HCT116 (cell line): ENCODE results near the gene NFIB. TPM values are rescaled to one million over a fixed set of nuclear protein-coding genes. Genes with fewer than 3 reads are reported as not detected.

Experiments
- ATAC-seq: fragments of 200-7000 bp; cut with Tn5 transposase; 2 replicates; pipeline ENCODE4 v1.9.1; 2020; ENCODE audit warnings: mild to moderate bottlenecking, moderate library complexity
- BruUV-seq: library from RNA; stranded (reverse); fragments of 400-500 nt; replicated peaks from 2 replicates; lab custom pipeline; 2021; lab: Mats Ljungman, UMichigan
- CTCF ChIA-PET: fragments of 300-600 bp; sonication (Branson Sonifier 250); formaldehyde crosslinking; loops from one replicate; lab custom pipeline; 2021; ENCODE audit warnings: antibody characterized with exemption; lab: Charles Lee
- POLR2A ChIA-PET: fragments of 300-600, 350-600 bp; sonication (Branson Sonifier 250); formaldehyde crosslinking; loops from one replicate; lab custom pipeline; 2021; ENCODE audit warnings: antibody characterized with exemption; lab: Charles Lee
- RAD21 ChIA-PET, 2 experiments: fragments of 300-600 bp; sonication (Branson Sonifier 250); formaldehyde crosslinking; loops; one replicate each; lab custom pipeline; 2023; ENCODE audit warnings: low total read pairs in 2 of 2; ENCODE audit not compliant: uncharacterized antibody in 2 of 2, unreplicated experiment in 2 of 2, low non-redundant PET in 1 of 2; lab: Charles Lee
- DNase-seq: peaks from one replicate; pipeline ENCODE4 v3.0.0-alpha.2; 2010; ENCODE audit warnings: low read depth, low spot score
- H2AFZ ChIP-seq: fragments of 200-600 bp; shearing (Covaris generic), sonication (generic); 2 replicates; pipeline ENCODE4 v1.6.1; 2017; ENCODE audit warnings: low read depth, mixed run types, mixed read lengths, antibody characterized with exemption, low read length; ENCODE audit not compliant: poor library complexity, severe bottlenecking
- H3K27ac ChIP-seq: 2 replicates; pipeline ENCODE4 v1.5.1; 2012; ENCODE audit warnings: low read depth, low read length
- H3K27me3 ChIP-seq: fragments of 200-600 bp; sonication (generic); 2 replicates; pipeline ENCODE4 v1.6.1; 2016; ENCODE audit warnings: mixed run types, low read length, mixed read lengths; ENCODE audit not compliant: insufficient read depth
- H3K36me3 ChIP-seq, 2 experiments: fragments of 200-500 bp in 1 of 2; fragments of 200-600 bp in 1 of 2; sonication (Bioruptor generic) in 1 of 2; sonication (generic) in 1 of 2; 2 replicates each; pipeline versions ENCODE4 v1.5.1 to v1.6.1; 2014 to 2016; ENCODE audit warnings: low read length in 2 of 2, inconsistent platforms in 1 of 2, mixed read lengths in 1 of 2, mixed run types in 1 of 2; ENCODE audit not compliant: insufficient read depth in 2 of 2, control insufficient read depth in 1 of 2
- H3K4me1 ChIP-seq, 2 experiments: fragments of 200-600 bp in 1 of 2; sonication (generic) in 1 of 2; 2 replicates each; pipeline versions ENCODE4 v1.5.1 to v1.6.1; 2012 to 2017; ENCODE audit warnings: low read length in 2 of 2, inconsistent platforms in 1 of 2, mild to moderate bottlenecking in 1 of 2, mixed read lengths in 1 of 2, mixed run types in 1 of 2, moderate library complexity in 1 of 2; ENCODE audit not compliant: insufficient read depth in 2 of 2, control insufficient read depth in 1 of 2
- H3K4me2 ChIP-seq: fragments of 200-600 bp; sonication (generic); 2 replicates; pipeline ENCODE4 v1.6.1; 2017; ENCODE audit warnings: mixed run types, low read length, mixed read lengths
- H3K4me3 ChIP-seq, 2 experiments: fragments of 200-600 bp in 1 of 2; sonication (generic) in 1 of 2; replicated peaks in 1 of 2; 2 replicates each; pipeline ENCODE4 v1.5.1; 2011 to 2016; ENCODE audit warnings: low read length in 2 of 2, control low read depth in 1 of 2, low read depth in 1 of 2, mild to moderate bottlenecking in 1 of 2, mixed read lengths in 1 of 2, mixed run types in 1 of 2
- H3K79me2 ChIP-seq: fragments of 200-600 bp; sonication (generic); 2 replicates; pipeline ENCODE4 v1.6.1; 2017; ENCODE audit warnings: mild to moderate bottlenecking, mixed run types, low read length, moderate library complexity, mixed read lengths; ENCODE audit not compliant: insufficient read depth
- H3K9ac ChIP-seq: fragments of 200-600 bp; sonication (generic); 2 replicates; pipeline ENCODE4 v1.6.1; 2016; ENCODE audit warnings: low read length, mixed read lengths
- H3K9me2 ChIP-seq: fragments of 200-600 bp; sonication (generic), shearing (Covaris generic); 2 replicates; pipeline ENCODE4 v1.6.1; 2017; ENCODE audit warnings: mixed run types, mild to moderate bottlenecking, moderate library complexity; ENCODE audit not compliant: insufficient read depth
- H3K9me3 ChIP-seq, 2 experiments: fragments of 200-500 bp in 1 of 2; fragments of 200-600 bp in 1 of 2; sonication (Bioruptor generic) in 1 of 2; sonication (generic) in 1 of 2; 2 replicates each; pipeline ENCODE4 v1.6.1; 2014 to 2017; ENCODE audit warnings: low read length in 2 of 2, mixed read lengths in 2 of 2, inconsistent platforms in 1 of 2, low read depth in 1 of 2, mild to moderate bottlenecking in 1 of 2, mixed run types in 1 of 2, moderate library complexity in 1 of 2; ENCODE audit not compliant: control insufficient read depth in 1 of 2, insufficient read depth in 1 of 2
- H4K20me1 ChIP-seq: fragments of 200-600 bp; sonication (generic), shearing (Covaris generic); 2 replicates; pipeline ENCODE4 v1.6.1; 2017; ENCODE audit warnings: mixed run types, mild to moderate bottlenecking, moderate library complexity; ENCODE audit not compliant: insufficient read depth
- ATF3 ChIP-seq: IDR thresholded peaks from 2 replicates; pipeline ENCODE4 v1.6.1; 2012
- EZH2phosphoT487 ChIP-seq: fragments of 200-600 bp; IDR thresholded peaks from 2 replicates; pipeline ENCODE4 v1.6.1; 2018; ENCODE audit warnings: antibody characterized with exemption, borderline replicate concordance
- FOSL1 ChIP-seq: IDR thresholded peaks from 2 replicates; pipeline ENCODE4 v1.6.1; 2012; ENCODE audit warnings: low read depth
- MAX ChIP-seq: IDR thresholded peaks from 2 replicates; pipeline ENCODE4 v1.6.1; 2012
- POLR2AphosphoS5 ChIP-seq: IDR thresholded peaks from 2 replicates; pipeline ENCODE4 v1.6.1; 2011; ENCODE audit warnings: mild to moderate bottlenecking, low read depth, low read length, moderate library complexity
- RAD21 ChIP-seq: IDR thresholded peaks from 2 replicates; pipeline ENCODE4 v1.6.1; 2012; ENCODE audit warnings: low read depth, mild to moderate bottlenecking
- SIN3A ChIP-seq: IDR thresholded peaks from 2 replicates; pipeline ENCODE4 v1.6.1; 2012; ENCODE audit warnings: low read depth
- SP1 ChIP-seq: IDR thresholded peaks from 2 replicates; pipeline ENCODE4 v1.6.1; 2012; ENCODE audit warnings: low read depth
- ZFX ChIP-seq: fragments of 450-650 bp; IDR thresholded peaks from 2 replicates; pipeline ENCODE4 v1.6.1; 2017
- intact Hi-C: fragments of 100-400 bp; cut with micrococcal nuclease; formaldehyde crosslinking; loops from 2 replicates; pipeline ENCODE4 v1.10.0; 2022
- total RNA-seq: library from RNA; stranded (reverse); gene quantifications from one replicate; pipeline ENCODE4 v1.2.1, GENCODE V29; 2021; ENCODE audit not compliant: unreplicated experiment
- TF ChIP-seq, protein P1 (sequence below), 3 experiments: fragments of 200-600 bp in 1 of 3; sonication (generic) in 1 of 3; IDR thresholded peaks in 2 of 3; conservative IDR thresholded peaks in 1 of 3; 2 replicates each; pipeline ENCODE4 v1.5.1; 2012 to 2017; ENCODE audit warnings: low read depth in 2 of 3, low read length in 2 of 3, antibody characterized with exemption in 1 of 3, borderline replicate concordance in 1 of 3, control low read depth in 1 of 3, mild to moderate bottlenecking in 1 of 3, mixed read lengths in 1 of 3, mixed run types in 1 of 3, moderate library complexity in 1 of 3; ENCODE audit not compliant: insufficient read depth in 1 of 3
- TF ChIP-seq, protein P2 (sequence below): IDR thresholded peaks from 2 replicates; pipeline ENCODE4 v1.6.1; 2011; ENCODE audit warnings: mild to moderate bottlenecking, low read length, moderate library complexity; ENCODE audit not compliant: insufficient replicate concordance; ENCODE audit errors: extremely low read depth

Gene NFIB
- total RNA-seq, 1 experiment from 2014 or later = 6.6 TPM

- H3K79me2 ChIP-seq = no peaks in the 10 kb centered on the region
- DNase-seq = no peak
- intact Hi-C loops = no loop called here
- no peak overlapping the region for H3K9ac ChIP-seq
- H3K9me2 ChIP-seq = no peaks in the 10 kb centered on the region
- CTCF ChIA-PET = no interaction called here
- H3K27me3 ChIP-seq = no peaks in the 10 kb centered on the region
- no peaks in the 10 kb centered on the region for H4K20me1 ChIP-seq
- RAD21 ChIA-PET = no interaction called here
- H3K9me3 ChIP-seq = no peaks in the 10 kb centered on the region
- H3K4me1 ChIP-seq = no peaks in the 10 kb centered on the region
- no peak overlapping the region for H3K27ac ChIP-seq
- H3K36me3 ChIP-seq = no peaks in the 10 kb centered on the region
- POLR2A ChIA-PET = no interaction called here
- no peak overlapping the region for H2AFZ ChIP-seq
- TF ChIP-seq MAX = no peak
- no peak for TF ChIP-seq SIN3A
- no peak for TF ChIP-seq FOSL1
- TF ChIP-seq, protein P1, sequence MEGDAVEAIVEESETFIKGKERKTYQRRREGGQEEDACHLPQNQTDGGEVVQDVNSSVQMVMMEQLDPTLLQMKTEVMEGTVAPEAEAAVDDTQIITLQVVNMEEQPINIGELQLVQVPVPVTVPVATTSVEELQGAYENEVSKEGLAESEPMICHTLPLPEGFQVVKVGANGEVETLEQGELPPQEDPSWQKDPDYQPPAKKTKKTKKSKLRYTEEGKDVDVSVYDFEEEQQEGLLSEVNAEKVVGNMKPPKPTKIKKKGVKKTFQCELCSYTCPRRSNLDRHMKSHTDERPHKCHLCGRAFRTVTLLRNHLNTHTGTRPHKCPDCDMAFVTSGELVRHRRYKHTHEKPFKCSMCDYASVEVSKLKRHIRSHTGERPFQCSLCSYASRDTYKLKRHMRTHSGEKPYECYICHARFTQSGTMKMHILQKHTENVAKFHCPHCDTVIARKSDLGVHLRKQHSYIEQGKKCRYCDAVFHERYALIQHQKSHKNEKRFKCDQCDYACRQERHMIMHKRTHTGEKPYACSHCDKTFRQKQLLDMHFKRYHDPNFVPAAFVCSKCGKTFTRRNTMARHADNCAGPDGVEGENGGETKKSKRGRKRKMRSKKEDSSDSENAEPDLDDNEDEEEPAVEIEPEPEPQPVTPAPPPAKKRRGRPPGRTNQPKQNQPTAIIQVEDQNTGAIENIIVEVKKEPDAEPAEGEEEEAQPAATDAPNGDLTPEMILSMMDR (IDR thresholded peaks at IDR 0.05 in 2 of 3, conservative IDR thresholded peaks at IDR 0.05 in 1 of 3; ENCODE audit: borderline replicate concordance in 1 of 3, insufficient read depth in 1 of 3, low read depth in 2 of 3, low read length in 2 of 3) = no peak
- TF ChIP-seq POLR2AphosphoS5 = no peak
- TF ChIP-seq RAD21 = no peak
- no peak for TF ChIP-seq ZFX
- no peak for TF ChIP-seq SP1
- TF ChIP-seq, protein P2, sequence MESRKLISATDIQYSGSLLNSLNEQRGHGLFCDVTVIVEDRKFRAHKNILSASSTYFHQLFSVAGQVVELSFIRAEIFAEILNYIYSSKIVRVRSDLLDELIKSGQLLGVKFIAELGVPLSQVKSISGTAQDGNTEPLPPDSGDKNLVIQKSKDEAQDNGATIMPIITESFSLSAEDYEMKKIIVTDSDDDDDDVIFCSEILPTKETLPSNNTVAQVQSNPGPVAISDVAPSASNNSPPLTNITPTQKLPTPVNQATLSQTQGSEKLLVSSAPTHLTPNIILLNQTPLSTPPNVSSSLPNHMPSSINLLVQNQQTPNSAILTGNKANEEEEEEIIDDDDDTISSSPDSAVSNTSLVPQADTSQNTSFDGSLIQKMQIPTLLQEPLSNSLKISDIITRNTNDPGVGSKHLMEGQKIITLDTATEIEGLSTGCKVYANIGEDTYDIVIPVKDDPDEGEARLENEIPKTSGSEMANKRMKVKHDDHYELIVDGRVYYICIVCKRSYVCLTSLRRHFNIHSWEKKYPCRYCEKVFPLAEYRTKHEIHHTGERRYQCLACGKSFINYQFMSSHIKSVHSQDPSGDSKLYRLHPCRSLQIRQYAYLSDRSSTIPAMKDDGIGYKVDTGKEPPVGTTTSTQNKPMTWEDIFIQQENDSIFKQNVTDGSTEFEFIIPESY = no peak
- TF ChIP-seq EZH2phosphoT487 = no peak
- TF ChIP-seq ATF3 = no peak
- ATAC-seq = no peak
- no peak overlapping the region for H3K4me3 ChIP-seq
- no TSS peak for BruUV-seq
- H3K4me2 ChIP-seq = no peak overlapping the region
These were observed 108.5 kb downstream of the NFIB start for GRCh38 chr9:14205463-14205862.
